ENCODE measurements around the gene FUCA2.

Gene FUCA2

GRCh38 chr6:143510991-143511891, at the start of gene FUCA2:
Gene FUCA2, minus strand, starts transcription at chr6:143511720. Its CDS starts 86 bp downstream, at chr6:143511634.
- DNase-seq = peak; percentile 80 to 85

GRCh38 chr6:143561105-143561704, 49.7 kb upstream of the FUCA2 start:
- no peak for DNase-seq

GRCh38 chr6:143559051-143559660, 47.6 kb upstream of the FUCA2 start:
- DNase-seq = no peak

- no peak for DNase-seq
These were observed 45.0 kb upstream of the FUCA2 start for GRCh38 chr6:143556529-143556928.

- DNase-seq = no peak
These were observed 44.1 kb upstream of the FUCA2 start for GRCh38 chr6:143555582-143555981.

- peak; percentile 36 to 40 for DNase-seq
These were observed 43.6 kb upstream of the FUCA2 start for GRCh38 chr6:143555071-143555492.

- DNase-seq = no peak
These were observed 41.8 kb upstream of the FUCA2 start for GRCh38 chr6:143553337-143553736.

GRCh38 chr6:143549949-143550268, 38.4 kb upstream of the FUCA2 start:
- DNase-seq = no peak

GRCh38 chr6:143549221-143549948, 37.9 kb upstream of the FUCA2 start:
- DNase-seq = no peak

- no peak for DNase-seq
These were observed 35.1 kb upstream of the FUCA2 start for GRCh38 chr6:143546599-143546998.

GRCh38 chr6:143545976-143546547, 34.5 kb upstream of the FUCA2 start:
- DNase-seq = no peak

- DNase-seq = no peak
These were observed 33.6 kb upstream of the FUCA2 start for GRCh38 chr6:143545165-143545564.

- DNase-seq = no peak
These were observed 32.6 kb upstream of the FUCA2 start for GRCh38 chr6:143544011-143544696.

- DNase-seq = peak; percentile 20 to 39
These were observed 31.9 kb upstream of the FUCA2 start for GRCh38 chr6:143543435-143543834.

GRCh38 chr6:143542888-143543287, 31.4 kb upstream of the FUCA2 start:
- DNase-seq = no peak

- DNase-seq = peak in 1 of 2 experiments; percentile 8
These were observed 28.7 kb upstream of the FUCA2 start for GRCh38 chr6:143540192-143540591.

GRCh38 chr6:143539734-143540133, 28.2 kb upstream of the FUCA2 start:
- no peak for DNase-seq

GRCh38 chr6:143539106-143539505, 27.6 kb upstream of the FUCA2 start:
- DNase-seq = no peak

- no peak for DNase-seq
These were observed 26.9 kb upstream of the FUCA2 start for GRCh38 chr6:143538374-143538773.

GRCh38 chr6:143536866-143537691, 25.6 kb upstream of the FUCA2 start:
- DNase-seq = peak; percentile 68 to 82

GRCh38 chr6:143536461-143536865, 24.9 kb upstream of the FUCA2 start:
- peak; percentile 68 to 79 for DNase-seq

Data from AML-193 (cell line).